ENCODE results near the gene UBE3C.

- TF ChIP-seq POLR2A (IDR thresholded peaks at IDR 0.05; ENCODE audit: low read depth, low read length), result no peak
- no peak for TF ChIP-seq POLR2AphosphoS5 (IDR thresholded peaks at IDR 0.05; ENCODE audit: low read depth, low read length)
Measured at GRCh38 chr7:157244516-157245294, 106.0 kb downstream of the UBE3C start.
